Measurements from ENCODE around the gene ZNF394.
"Not testable (repeated sequence)": the region's sequence is repeated elsewhere in the genome, so short reads cannot be mapped to it uniquely, and the experiment has no call there.

Gene ZNF394

DNA sequence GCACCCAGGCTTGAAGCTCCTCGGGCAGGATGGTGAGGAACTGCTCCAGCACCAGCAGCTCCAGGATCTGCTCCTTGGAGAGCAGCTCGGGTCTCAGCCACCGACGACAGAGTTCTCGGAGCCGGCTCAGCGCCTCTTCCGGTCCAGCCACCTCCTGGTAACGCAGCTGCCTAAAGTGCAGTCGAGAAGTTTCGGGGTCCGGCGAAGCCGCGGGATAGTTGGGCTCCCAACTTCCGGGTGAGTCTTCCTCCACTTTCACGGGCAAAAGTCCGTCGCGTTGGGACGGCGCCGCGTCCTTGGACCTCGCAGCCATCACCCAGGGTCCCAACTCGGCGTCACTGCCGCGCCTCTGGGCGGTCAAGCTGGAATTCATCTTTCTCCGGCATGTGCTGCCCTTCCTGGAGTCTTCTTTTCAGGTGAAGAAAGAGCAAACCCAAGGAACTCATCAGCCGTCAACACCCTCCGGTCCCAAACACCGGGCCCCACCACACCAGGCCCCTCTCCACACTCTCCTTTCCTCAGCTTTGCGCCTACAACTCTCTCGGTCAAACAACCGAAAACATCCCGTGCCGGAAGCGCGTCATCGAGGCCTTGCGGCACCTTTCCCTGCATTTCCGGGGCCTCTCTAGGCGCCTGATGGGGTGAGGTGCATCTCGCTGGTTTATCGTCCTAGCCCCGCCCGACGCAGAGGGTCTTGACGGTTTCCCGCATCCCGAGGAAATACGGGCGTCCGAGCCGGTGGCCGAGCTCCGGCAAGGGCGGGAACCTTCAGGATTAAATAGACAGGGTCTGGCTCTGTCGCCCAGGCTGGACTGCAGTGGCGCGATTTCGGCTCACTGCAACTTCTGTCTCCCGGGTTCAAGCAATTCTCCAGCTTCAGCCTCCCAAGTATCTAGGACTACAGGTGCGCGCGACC lies at the start of gene ZNF394:
ZNF394 (minus strand) TSS at position 561 of the 916 bp plus-strand sequence; CDS start at position 373, 188 bp downstream.
- DNase-seq = peak; percentile 80

DNA sequence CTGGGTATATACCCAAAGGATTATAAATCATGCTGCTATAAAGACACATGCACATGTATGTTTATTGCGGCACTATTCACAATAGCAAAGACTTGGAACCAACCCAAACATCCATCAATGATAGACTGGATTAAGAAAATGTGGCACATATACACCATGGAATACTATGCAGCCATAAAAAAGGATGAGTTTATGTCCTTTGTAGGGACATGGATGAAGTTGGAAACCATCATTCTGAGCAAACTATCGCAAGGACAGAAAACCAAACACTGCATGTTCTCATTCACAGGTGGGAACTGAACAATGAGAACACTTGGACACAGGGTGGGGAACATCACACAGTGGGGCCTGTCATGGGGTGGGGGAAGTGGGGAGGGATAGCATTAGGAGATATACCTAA lies 49.5 kb upstream of the ZNF394 start:
- not testable (repeated sequence) for DNase-seq

DNA sequence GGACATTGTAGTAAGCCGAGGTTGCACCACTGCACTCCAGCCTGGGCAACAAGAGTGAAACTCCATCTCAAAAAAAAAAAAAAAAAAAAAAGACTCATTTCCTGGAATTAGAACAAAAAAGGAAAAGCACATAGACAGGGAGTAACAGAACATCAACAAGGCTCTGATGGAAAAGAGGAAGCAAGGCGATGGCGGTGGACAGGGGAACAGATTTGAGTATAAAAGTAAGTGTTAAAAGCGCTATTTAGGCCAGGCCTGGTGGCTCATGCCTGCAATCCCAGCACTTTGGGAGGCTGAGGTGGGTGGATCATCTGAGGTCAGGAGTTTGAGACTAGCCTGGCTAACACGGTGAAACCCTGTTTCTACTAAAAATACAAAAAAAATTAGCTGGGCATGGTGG lies 45.2 kb upstream of the ZNF394 start:
- not testable (repeated sequence) for DNase-seq

DNA sequence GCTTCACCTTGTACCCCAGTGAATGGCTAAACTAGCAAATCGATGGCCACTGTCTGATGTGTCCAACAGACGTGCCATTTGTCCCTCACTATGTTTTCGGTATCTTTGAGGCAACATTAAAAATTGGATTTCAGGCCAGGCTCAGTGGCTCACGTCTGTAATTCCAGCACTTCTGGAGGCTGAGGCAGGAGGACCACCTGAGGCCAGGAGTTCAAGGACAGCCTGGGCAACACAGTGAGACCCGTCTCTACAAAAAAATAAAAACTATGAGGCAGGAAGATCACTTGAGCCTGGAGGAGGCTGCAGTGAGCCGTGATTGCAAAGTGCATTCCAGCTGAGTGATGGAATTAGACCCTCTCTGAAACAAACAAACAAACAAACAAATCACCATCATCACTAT lies 43.8 kb upstream of the ZNF394 start:
- no peak for DNase-seq

DNA sequence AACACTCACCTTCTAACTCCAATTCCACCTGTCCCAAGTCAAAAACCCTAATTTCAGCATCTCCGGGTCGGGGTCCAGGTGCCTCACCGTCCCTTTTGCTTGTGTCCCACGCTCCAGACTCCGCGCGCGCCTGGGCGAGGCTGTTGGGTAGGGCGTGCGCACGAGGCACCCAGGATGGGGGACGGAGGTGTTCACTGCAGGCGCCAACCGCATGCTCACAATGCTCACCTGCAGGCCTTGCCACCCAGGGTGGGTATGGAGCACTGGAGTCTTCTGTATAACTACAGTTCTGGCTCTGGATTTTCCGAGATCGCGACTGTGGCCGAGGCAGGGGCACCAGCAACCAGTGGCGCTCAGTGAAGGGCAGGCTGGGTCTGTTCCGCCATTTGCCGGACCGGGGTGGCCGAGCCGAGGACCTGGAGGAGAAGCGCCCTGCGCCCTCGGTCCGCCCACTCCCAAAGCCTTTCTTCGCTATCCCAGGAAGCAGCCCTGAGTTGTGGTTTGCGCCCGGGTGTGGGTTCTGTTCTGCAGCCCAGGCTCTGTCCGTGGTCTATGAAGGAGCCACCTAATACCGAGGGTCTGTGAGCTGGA lies 43.1 kb upstream of the ZNF394 start:
- DNase-seq = no peak

DNA sequence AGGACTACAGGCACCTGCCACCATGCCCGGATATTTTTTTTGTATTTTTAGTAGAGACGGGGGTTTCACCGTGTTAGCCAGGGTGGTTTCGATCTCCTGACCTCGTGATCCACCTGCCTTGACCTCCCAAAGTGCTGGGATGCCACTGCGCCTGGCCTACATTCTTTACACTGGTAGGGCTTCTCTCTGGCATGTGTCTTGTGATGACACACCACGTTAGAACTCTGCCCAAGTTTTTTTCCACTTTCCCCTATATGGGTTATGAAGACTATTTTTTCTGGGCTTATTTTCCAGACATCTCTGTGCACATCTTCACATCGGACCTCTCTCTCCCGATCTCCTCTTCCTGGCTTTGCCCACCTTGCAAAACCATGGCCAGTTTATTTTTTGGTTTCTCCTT lies 41.1 kb upstream of the ZNF394 start:
- DNase-seq = no peak

DNA sequence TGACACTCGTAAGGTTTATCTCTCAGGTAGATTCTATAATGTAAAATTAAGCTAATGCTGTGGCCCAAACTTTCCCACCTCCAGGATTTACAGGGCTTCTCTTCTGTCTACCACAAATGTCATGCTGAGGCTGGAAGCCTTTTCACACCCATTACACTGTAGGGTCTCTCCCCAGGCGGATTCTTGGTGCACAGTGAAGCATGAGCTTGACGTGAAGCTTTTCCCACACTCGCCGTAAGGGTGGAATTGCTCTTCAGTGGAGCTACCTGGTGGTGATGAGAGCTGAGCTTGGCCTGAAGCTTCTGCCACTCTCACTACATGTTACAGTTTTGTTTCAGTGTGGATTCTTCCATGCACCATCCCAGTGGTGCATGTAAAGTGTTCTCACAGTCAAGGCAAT lies 40.5 kb upstream of the ZNF394 start:
- no peak for DNase-seq

DNA sequence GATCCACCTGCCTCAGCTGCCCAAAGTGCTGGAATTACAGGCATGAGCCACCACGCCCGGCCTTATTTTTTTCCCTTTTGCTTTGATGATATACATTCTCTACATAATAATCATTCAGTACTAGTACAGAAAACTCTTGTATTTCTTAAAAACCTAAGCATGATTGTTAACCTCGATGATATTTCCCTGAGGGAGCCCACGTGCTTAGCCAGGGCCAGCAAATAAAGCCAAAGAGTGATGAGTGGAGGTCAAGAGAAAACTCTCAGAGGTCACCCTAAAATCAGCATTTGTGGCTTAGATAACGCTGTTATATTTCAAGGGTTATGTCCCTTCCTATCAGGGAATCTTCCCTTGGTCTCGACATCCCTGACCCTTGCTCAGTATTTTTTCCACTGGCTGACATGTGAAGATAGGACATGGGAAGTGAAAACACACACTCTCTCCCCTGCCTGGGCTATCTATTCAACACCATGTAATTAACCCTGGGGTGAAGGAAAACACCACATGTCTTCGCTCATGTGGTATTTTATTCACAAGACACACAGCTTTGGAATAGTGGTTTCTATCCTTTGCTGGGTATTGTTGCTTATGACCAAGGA lies 39.2 kb upstream of the ZNF394 start:
- DNase-seq = no peak

DNA sequence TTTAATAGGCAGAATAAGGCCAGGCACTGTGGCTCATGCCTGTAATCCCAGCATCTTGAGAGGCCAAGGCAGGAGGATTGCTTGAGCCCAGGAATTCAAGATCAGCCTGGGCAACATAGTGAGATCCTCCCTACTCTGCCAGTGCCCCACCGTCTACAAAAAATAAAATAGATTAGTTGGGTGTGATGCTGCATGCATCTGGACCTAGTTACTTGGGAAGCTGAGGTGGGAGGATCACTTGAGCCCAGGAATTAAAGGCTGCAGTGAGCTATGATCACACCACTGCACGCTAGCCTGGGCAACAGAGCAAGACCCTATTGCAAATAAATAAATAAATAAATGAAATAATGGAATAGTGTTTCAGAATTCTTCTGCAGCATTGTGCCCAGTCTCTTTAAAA lies 35.6 kb upstream of the ZNF394 start:
- DNase-seq = no peak

DNA sequence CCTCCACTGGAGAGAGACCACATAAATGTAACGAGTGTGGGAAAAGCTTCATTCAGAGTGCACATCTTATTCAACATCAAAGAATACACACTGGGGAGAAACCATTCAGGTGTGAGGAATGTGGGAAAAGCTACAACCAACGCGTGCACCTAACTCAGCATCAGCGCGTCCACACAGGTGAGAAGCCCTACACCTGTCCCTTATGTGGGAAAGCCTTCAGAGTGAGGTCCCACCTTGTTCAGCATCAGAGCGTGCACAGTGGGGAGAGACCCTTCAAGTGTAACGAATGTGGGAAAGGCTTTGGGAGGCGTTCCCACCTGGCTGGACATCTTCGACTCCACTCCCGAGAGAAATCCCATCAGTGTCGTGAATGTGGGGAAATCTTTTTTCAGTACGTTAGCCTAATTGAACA lies 31.3 kb upstream of the ZNF394 start:
- DNase-seq = no peak

DNA sequence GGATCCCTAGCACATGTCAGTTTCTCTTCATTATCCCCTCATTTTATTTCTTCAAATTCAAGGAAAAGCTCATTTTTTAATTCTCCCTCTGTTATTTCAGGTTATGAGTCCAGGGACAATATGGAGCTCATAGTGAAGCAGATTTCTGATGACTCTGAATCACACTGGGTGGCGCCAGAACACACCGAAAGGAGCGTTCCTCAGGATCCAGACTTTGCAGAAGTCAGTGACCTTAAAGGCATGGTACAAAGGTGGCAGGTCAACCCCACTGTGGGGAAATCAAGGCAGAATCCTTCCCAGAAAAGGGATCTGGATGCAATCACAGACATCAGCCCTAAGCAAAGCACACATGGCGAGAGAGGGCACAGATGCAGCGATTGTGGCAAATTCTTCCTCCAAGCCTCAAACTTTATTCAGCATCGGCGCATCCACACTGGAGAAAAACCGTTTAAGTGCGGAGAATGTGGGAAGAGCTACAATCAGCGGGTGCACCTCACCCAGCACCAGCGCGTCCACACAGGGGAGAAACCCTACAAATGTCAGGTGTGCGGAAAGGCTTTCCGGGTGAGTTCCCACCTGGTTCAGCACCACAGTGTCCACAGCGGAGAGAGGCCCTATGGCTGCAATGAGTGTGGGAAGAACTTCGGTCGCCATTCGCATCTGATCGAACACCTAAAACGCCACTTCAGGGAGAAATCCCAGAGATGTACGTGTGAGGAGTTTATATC lies 25.8 kb upstream of the ZNF394 start:
- peak; percentile 14 for DNase-seq

DNA sequence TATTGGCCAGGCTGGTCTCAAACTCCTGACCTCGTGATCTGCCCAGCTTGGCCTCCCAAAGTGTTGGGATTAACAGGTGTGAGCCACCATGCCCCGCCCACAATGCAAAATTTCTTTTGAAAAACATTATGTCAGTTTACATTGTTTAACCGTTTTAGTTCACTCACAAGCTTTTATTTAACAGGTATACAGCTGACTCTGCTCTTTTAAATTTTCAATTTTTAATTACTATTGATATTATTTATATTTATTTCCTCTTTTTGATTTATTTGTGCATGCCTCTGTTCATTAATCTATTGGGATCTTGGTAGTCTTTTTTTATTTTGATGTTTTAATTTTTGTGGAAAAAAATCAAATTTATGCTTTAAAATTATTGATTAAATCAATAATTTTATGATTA lies 21.3 kb upstream of the ZNF394 start:
- DNase-seq = no peak

DNA sequence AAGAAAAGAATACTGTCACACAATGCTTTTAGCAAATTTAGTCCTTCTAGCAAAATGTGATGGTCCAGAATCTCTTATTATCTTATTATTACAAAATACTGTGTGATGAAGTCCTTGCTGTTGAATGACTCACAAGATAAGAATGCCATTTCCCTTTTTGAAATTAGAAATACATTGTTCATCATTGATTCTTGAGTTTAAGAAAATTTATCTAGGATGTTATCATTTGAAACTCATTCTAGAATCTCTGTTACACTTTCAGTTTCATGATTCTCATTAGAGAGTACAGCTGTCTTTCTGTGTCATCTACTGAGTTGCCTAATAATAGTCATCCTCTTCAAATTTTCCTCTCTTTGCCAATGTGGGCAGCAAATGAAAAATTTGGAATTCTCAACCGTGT lies 14.0 kb upstream of the ZNF394 start:
- DNase-seq = no peak

DNA sequence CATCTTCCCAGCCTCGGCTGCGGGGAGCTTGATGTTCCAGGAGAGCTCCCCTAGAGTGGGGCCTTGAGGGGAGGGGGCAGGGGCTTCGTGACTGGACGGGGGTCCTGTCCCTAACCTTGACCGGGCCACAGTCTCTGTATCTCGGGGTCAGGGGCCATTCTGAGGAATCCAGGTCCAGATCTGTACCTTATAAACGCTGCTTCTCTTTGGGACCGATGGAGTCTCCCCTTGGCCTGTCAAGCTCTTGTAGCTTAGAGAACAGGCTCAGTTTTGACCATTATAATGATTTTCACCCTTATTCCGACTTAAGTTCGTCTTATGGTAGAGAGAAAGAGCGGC lies 5.2 kb upstream of the ZNF394 start:
- no peak for DNase-seq

DNA sequence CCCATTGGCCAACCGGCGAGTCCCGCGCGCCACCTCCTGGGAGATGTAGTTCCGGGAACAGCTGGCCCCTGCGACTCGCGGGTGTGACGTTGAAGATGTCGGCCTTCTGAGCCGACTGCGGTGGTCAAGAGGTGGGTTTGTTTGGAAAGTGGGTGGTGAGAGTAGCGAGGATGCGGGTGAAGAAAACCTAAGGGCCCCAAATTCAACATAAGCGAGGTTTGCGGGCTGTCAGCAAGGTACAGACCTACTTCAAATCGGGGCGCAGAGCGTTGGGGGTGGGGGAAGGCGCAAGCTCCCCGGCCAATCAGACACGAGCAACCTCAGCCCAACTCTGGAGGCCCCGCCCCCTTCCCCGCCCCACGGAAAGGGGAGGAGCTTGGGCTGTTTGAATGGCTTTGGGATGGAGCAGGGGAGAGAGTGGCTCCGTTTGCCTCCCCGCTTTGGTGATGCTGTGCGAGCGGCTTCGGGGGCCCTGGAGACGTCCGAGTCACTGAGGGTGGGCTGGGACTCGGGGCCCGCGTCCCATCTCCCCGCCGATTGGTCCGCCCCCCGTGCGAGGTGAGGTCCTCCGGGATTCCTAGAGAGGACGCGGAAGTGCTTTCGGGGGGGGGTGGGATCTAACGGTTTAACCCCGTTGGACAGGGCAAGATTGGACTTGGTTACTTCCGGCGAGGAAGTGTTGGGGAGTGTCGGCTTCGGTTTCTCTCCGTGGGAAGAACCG lies 4.7 kb upstream of the ZNF394 start, which contains the start of gene ZKSCAN5:
ZKSCAN5 (plus strand) TSS at position 60 of the 721 bp plus-strand sequence. CDS start 1,383 bp downstream, outside the sequence.
- peak; percentile 99 for DNase-seq

DNA sequence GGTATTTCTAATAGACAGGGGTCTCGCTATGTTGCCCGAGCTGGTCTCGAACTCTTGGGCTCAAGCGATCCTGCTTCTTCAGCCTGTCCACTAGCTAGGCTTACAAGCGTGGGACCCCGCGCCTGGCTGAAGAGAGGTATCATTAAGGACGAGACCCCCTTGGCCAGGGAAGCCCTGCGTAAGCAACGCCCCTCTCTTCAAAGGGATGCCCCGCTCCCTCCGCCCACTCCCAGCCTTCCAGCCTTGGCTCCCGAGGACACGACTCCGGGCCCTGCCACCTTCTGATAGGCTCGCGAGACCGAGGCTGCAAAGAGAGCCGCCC lies 4.2 kb upstream of the ZNF394 start:
- no peak for DNase-seq

DNA sequence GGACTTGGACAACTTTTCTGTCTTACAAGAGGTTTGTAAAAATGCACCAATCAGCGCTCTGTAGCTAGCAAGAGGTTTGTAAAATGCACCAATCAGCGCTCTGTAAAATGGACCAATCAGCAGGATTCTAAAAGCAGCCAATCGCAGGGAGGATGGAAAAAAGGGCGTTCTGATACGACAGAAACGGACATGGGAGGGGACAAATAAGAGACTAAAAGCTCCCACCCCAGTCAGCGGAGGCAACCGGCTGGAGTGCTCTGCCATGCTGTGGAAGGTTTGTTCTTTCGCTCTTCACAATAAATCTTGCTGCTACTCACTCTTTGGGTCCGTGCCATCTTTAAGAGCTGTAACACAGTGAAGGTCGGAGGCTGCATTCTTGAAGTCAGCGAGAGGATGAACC lies 1.2 kb upstream of the ZNF394 start:
- not testable (repeated sequence) for DNase-seq

DNA sequence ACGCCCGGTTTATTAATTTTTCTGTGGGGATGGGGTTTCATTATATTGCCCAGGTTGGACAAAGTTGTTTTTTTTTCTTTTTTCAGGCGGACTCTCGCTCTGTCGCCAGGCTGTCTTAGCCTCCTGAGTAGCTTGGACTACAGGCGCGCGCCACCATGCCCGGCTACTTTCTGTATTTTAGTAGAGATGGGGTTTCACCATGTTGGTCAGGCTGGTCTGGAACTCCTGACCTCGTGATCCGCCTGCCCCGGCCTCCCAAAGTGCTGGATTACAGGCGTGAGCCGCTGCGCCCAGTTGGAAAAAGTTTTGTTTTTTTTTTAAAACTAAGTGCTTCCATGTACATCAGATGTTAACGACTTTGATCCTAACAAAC lies 542 bp upstream of the ZNF394 start:
- no peak for DNase-seq

DNA sequence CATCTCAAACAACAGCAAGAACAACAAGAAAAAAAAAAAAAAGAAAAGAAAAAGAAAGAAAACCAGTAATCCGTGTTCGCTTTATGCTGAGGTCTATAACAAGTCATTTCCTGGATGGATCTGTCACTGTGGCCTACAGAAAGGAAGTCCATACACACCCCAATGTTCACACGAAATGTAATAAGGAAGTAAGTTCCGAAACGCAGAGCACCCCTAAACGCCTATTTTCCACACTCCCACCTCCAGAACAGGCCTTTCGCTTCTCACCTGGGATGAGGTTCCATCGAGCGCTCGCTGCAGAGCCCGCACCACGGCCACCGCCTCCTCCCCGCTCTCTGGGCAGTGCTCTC lies 735 bp downstream of the ZNF394 start:
- DNase-seq = no peak

DNA sequence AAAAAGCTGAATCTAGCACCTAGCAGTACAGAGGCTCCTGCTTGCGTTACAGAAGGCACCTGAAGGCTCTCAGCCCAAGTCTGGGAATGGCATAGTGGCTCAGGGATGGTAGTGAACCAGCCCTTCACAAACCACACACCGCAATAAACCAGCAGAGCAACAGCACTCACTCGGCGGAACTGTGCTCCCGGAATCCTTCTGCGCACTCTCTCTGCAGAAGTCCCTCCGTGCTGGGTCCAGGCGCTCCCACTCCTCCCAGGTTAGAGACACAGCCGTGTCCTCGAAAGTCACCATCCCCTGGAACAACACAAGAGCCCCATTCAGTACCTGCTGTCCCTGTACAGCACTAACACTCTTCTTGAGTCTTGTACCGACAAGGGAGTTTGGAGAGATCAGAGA lies 1.5 kb downstream of the ZNF394 start:
- DNase-seq = no peak

DNA sequence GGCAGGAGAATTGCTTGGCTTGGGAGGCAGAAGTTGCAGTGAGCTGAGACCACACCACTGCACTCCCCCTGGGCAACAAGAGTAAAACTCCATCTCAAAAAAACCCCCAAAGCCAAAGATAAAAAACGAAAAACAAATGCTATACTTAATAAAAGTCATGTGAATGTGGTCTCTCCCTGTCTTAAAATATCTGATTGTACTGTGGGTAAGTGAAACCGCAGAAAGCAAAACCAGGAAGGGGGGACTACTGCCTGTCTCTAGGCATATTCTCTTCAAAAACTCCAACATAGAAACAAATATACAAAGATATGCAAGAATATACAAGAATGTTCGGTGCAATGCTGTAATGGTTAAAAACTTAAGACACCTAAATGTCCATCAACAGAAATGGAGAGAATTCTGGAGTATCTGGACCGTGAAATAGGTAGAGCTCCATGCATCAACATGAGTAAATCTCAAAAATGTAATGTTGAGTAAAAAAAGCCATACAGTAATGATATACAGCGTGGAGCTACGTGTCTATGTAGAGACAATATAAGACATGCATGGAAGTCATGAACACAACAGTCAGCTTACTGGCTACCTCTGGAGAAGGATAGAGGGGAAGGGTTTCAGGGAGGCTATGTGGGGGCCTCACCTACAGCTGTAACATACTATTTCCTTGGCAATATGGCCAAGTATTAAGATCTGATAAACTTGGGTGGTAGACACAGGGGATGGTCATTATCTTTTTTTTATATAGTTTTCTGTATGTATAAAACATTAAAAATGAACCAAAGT lies 2.1 kb downstream of the ZNF394 start:
- no peak for DNase-seq

DNA sequence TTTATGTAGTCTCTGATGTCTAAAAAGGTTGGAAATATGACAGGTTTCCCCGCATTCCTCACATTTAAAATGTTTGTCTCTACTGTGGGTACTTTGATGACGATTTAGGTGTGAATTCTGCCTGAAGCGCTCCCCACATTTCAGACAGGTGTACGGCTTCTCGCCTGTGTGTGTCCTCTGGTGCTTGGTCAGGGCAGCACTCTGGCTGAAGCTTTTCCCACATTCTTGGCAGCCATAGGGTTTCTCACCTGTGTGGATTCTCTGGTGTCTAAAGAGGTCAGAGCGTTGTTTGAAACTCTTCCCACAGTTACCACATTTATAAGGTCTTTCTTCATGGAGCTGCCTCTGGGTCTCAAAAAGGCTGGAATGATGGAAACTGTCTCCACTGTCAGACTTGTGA lies 6.3 kb downstream of the ZNF394 start:
- DNase-seq = no peak

Measured in activated T-cell treated with anti-CD3 and anti-CD28 coated beads for 4 hours (primary cell).